ENCODE data around the gene CENPX. TPM values are rescaled to one million over a fixed set of nuclear protein-coding genes. Genes with fewer than 3 reads are reported as not detected.

Gene CENPX
- polyA plus RNA-seq, 4 donors: 43.4 to 241 (median 122) TPM

DNA sequence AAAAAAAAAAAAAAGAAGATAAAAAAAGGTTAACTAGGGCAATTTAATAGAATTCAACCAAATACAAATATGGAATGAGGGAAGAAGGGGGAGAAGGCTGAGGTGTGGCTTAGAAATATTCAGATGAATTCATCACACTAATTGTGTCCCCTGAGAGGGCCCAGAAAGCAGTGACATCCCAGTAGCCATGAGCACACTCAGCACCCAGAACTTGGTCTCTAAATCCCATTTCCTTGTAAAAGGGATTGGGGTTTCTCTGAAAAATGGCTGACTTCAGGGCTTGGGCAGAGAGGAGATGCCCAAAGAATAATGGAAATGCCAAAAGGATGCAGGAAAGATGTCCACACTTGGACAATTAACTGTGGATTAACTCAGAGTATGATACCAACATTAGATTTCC is 49.2 kb downstream of the CENPX start:
- no peaks in the 10 kb centered on the region for H3K36me3 ChIP-seq (ENCODE audit: control insufficient read depth in 3 of 3, insufficient read depth in 2 of 3, low read depth in 1 of 3, low read length in 3 of 3)
- H3K4me1 ChIP-seq (ENCODE audit: control insufficient read depth in 3 of 3, insufficient read depth in 2 of 3, low read depth in 1 of 3, low read length in 2 of 3): peaks cover 0 to 7% (median 0%) of the 10 kb centered on the region in 3 donors
- H3K27me3 ChIP-seq (ENCODE audit: control insufficient read depth in 3 of 3, insufficient read depth in 3 of 3, low read length in 3 of 3): no peaks in the 10 kb centered on the region
- no peak for DNase-seq
- H3K4me3 ChIP-seq (ENCODE audit: low read depth in 1 of 3, low read length in 3 of 3): no peak overlapping the region
- H3K9me3 ChIP-seq (ENCODE audit: control insufficient read depth in 2 of 2, insufficient read depth in 1 of 2, low read depth in 1 of 2, low read length in 1 of 2): peaks cover 0 to 15% of the 10 kb centered on the region in 2 donors
- no peak for FAIRE-seq
- H3K27ac ChIP-seq (ENCODE audit: low read depth in 1 of 3, low read length in 2 of 3): no peak overlapping the region

GRCh38 chr17:81968850-81969812 is 53.5 kb downstream of the CENPX start:
- Histone ChIP-seq H3K9me3 (ENCODE audit: control insufficient read depth in 2 of 2, insufficient read depth in 1 of 2, low read depth in 1 of 2, low read length in 1 of 2) (peaks cover 0 to 15% of the 10 kb centered on the region in 2 donors), H3K4me1 (ENCODE audit: control insufficient read depth in 3 of 3, insufficient read depth in 2 of 3, low read depth in 1 of 3, low read length in 2 of 3) (peaks cover 0 to 18% (median 0%) of the 10 kb centered on the region in 3 donors), H3K36me3 (ENCODE audit: control insufficient read depth in 3 of 3, insufficient read depth in 2 of 3, low read depth in 1 of 3, low read length in 3 of 3) (no peaks in the 10 kb centered on the region), H3K27me3 (ENCODE audit: control insufficient read depth in 3 of 3, insufficient read depth in 3 of 3, low read length in 3 of 3) (peaks cover 0 to 27% (median under 1%) of the 10 kb centered on the region in 3 donors), H3K27ac (ENCODE audit: low read depth in 1 of 3, low read length in 2 of 3) (no peak overlapping the region), H3K4me3 (ENCODE audit: low read depth in 1 of 3, low read length in 3 of 3) (no peak overlapping the region)
- no peak for FAIRE-seq
- WGBS, 3 donors: 57 to 77% (median 60%) methylated on average over 11 to 12 of the region's 12 CpGs
- no peak for DNase-seq

Other genes starting within 250 kb of the CENPX start
- 1 to 10 TPM in 3 of 4 donors, under 1 TPM in 1; 0.27 to 2.2 (median 1.7) TPM for gene GCGR, start 218.7 kb downstream of the CENPX start, polyA plus RNA-seq
- gene MCRIP1, start 189.6 kb downstream of the CENPX start, polyA plus RNA-seq: 10 to 100 TPM; 19.5 to 87.6 (median 48.5) TPM
- gene PPP1R27, start 187.8 kb downstream of the CENPX start, polyA plus RNA-seq: 1 to 10 TPM in 1 of 4 donors, under 1 TPM in 2, not detected in 1; 0.12 to 2.5 (median 0.49) TPM
- 1,000 to 10,000 TPM in 3 of 4 donors, 100 to 1,000 TPM in 1; 792 to 1,191 (median 1,005) TPM for gene P4HB, start 162.3 kb downstream of the CENPX start, polyA plus RNA-seq
- 100 to 1,000 TPM; 190 to 411 (median 341) TPM for gene ARHGDIA, start 151.5 kb downstream of the CENPX start, polyA plus RNA-seq
- gene ALYREF, start 131.3 kb downstream of the CENPX start, polyA plus RNA-seq: 10 to 100 TPM; 22.8 to 86.7 (median 38.6) TPM
- gene ANAPC11, start 131.2 kb downstream of the CENPX start, polyA plus RNA-seq: 100 to 1,000 TPM in 3 of 4 donors, 10 to 100 TPM in 1; 75.8 to 240 (median 187) TPM
- 1 to 10 TPM in 1 of 4 donors, under 1 TPM in 3; 0.21 to 1.8 (median 0.59) TPM for gene NPB, start 120.6 kb downstream of the CENPX start, polyA plus RNA-seq
- 100 to 1,000 TPM in 3 of 4 donors, 10 to 100 TPM in 1; 32.6 to 303 (median 174) TPM for gene PCYT2, start 111.5 kb downstream of the CENPX start, polyA plus RNA-seq
- 100 to 1,000 TPM in 1 of 4 donors, 10 to 100 TPM in 3; 25.9 to 129 (median 60.4) TPM for gene SIRT7, start 104.7 kb downstream of the CENPX start, polyA plus RNA-seq
- gene MAFG, start 95.1 kb downstream of the CENPX start, polyA plus RNA-seq: 10 to 100 TPM in 2 of 4 donors, 1 to 10 TPM in 2; 7.6 to 17.1 (median 12.8) TPM
- gene PYCR1, start 85.6 kb downstream of the CENPX start, polyA plus RNA-seq: 10 to 100 TPM in 2 of 4 donors, 1 to 10 TPM in 2; 8.3 to 71.6 (median 14.4) TPM
- under 1 TPM in 2 of 4 donors, not detected in 2; 0.03 to 0.06 TPM for gene MYADML2, start 75.6 kb downstream of the CENPX start, polyA plus RNA-seq
- 1 to 10 TPM in 2 of 4 donors, not detected in 2; 1.0 to 1.1 TPM for gene NOTUM, start 61.7 kb downstream of the CENPX start, polyA plus RNA-seq
- 10 to 100 TPM; 23.5 to 96.7 (median 47.5) TPM for gene ASPSCR1, start 45.2 kb downstream of the CENPX start, polyA plus RNA-seq
- 10 to 100 TPM; 10.8 to 26.7 (median 16.4) TPM for gene LRRC45, start 427 bp upstream of the CENPX start, polyA plus RNA-seq
- 10 to 100 TPM in 1 of 4 donors, 1 to 10 TPM in 2, under 1 TPM in 1; 0.81 to 11.2 (median 4.4) TPM for gene RAC3, start 8.8 kb upstream of the CENPX start, polyA plus RNA-seq
- gene DCXR, start 14.8 kb upstream of the CENPX start, polyA plus RNA-seq: 100 to 1,000 TPM in 3 of 4 donors, 10 to 100 TPM in 1; 41.1 to 147 (median 112) TPM
- 10 to 100 TPM; 35.4 to 43.8 (median 39.2) TPM for gene RFNG, start 28.9 kb upstream of the CENPX start, polyA plus RNA-seq
- gene GPS1, start 29.0 kb upstream of the CENPX start, polyA plus RNA-seq: 100 to 1,000 TPM in 2 of 4 donors, 10 to 100 TPM in 2; 80.4 to 161 (median 120) TPM
- gene DUS1L, start 42.9 kb upstream of the CENPX start, polyA plus RNA-seq: 100 to 1,000 TPM in 3 of 4 donors, 10 to 100 TPM in 1; 86.6 to 170 (median 127) TPM
- 100 to 1,000 TPM in 1 of 4 donors, 10 to 100 TPM in 3; 13.2 to 103 (median 21.7) TPM for gene FASN, start 75.4 kb upstream of the CENPX start, polyA plus RNA-seq
- gene CCDC57, start 190.0 kb upstream of the CENPX start, polyA plus RNA-seq: 10 to 100 TPM; 36.7 to 97.3 (median 44.6) TPM
- 10 to 100 TPM in 2 of 4 donors, 1 to 10 TPM in 2; 5.4 to 33.2 (median 14.5) TPM for gene SLC16A3, start 206.2 kb upstream of the CENPX start, polyA plus RNA-seq